ENCODE measurements around the gene GDE1. TPM values are rescaled to one million over a fixed set of nuclear protein-coding genes. Genes with fewer than 3 reads are reported as not detected.

GDE1 gene
- total RNA-seq, 2 donors from 2014 or later: 67.8 to 92.1 TPM

- DNase-seq (ENCODE audit: low spot score): no peak
- Histone ChIP-seq H3K9me3 (no peaks in the 10 kb centered on the region), H3K27ac (no peak overlapping the region), H3K4me1 (replicated peaks) (no peaks in the 10 kb centered on the region), H3K27me3 (replicated peaks; ENCODE audit: insufficient read depth) (no peaks in the 10 kb centered on the region), H3K36me3 (no peaks in the 10 kb centered on the region), H3K4me3 (no peak overlapping the region)
- intact Hi-C loops (cut with DNase I): no loop called here
- WGBS: 64% methylated on average over 1 of the region's 1 CpG
- no peak for TF ChIP-seq CTCF (IDR thresholded peaks at IDR 0.05)
- TF ChIP-seq POLR2A (IDR thresholded peaks at IDR 0.05): no peak
- no peak for TF ChIP-seq POLR2AphosphoS5 (IDR thresholded peaks at IDR 0.05)
Measured at GRCh38 chr16:19532601-19533000, 10.7 kb upstream of the GDE1 start.

- no peaks in the 10 kb centered on the region for H3K9me3 ChIP-seq
- peaks cover 5% of the 10 kb centered on the region for H3K4me1 ChIP-seq (replicated peaks)
- H3K27me3 ChIP-seq (replicated peaks; ENCODE audit: insufficient read depth): no peaks in the 10 kb centered on the region
- intact Hi-C loops (cut with DNase I): no loop called here
- no peaks in the 10 kb centered on the region for H3K36me3 ChIP-seq
- no peak overlapping the region for H3K27ac ChIP-seq
- 98% methylated on average over 3 of the region's 3 CpGs for WGBS
- H3K4me3 ChIP-seq: no peak overlapping the region
- TF ChIP-seq POLR2AphosphoS5 (IDR thresholded peaks at IDR 0.05) (no peak), POLR2A (IDR thresholded peaks at IDR 0.05) (no peak), CTCF (IDR thresholded peaks at IDR 0.05) (no peak)
- no peak for DNase-seq (ENCODE audit: low spot score)
Measured at GRCh38 chr16:19528666-19529065, 6.8 kb upstream of the GDE1 start.

- H3K27me3 ChIP-seq (replicated peaks; ENCODE audit: insufficient read depth): no peaks in the 10 kb centered on the region
- TF ChIP-seq CTCF (IDR thresholded peaks at IDR 0.05) (no peak), POLR2AphosphoS5 (IDR thresholded peaks at IDR 0.05) (no peak), POLR2A (IDR thresholded peaks at IDR 0.05) (no peak)
- no peak overlapping the region for H3K27ac ChIP-seq
- H3K4me3 ChIP-seq: no peak overlapping the region
- 97% methylated on average over 1 of the region's 1 CpG for WGBS
- no peak for DNase-seq (ENCODE audit: low spot score)
- intact Hi-C loops (cut with DNase I): no loop called here
- no peaks in the 10 kb centered on the region for H3K9me3 ChIP-seq
- H3K36me3 ChIP-seq: no peaks in the 10 kb centered on the region
- peaks cover 5% of the 10 kb centered on the region for H3K4me1 ChIP-seq (replicated peaks)
Measured at GRCh38 chr16:19527161-19527560, 5.3 kb upstream of the GDE1 start.

GRCh38 chr16:19525385-19525723 lies 3.5 kb upstream of the GDE1 start:
- DNase-seq (ENCODE audit: low spot score): no peak
- Histone ChIP-seq H3K27ac (no peak overlapping the region), H3K4me1 (replicated peaks) (peaks cover 5% of the 10 kb centered on the region), H3K9me3 (no peaks in the 10 kb centered on the region), H3K36me3 (no peaks in the 10 kb centered on the region), H3K27me3 (replicated peaks; ENCODE audit: insufficient read depth) (no peaks in the 10 kb centered on the region), H3K4me3 (peak overlapping the region in 1 of 2 donors; percentile 67)
- intact Hi-C loops (cut with DNase I): loop anchor here (2.0 kb wide), 1 partner anchor 29 kb away; the partner anchor contains the start of gene VPS35L
- 57% methylated on average over 2 of the region's 2 CpGs for WGBS
- TF ChIP-seq POLR2A (IDR thresholded peaks at IDR 0.05): no peak
- TF ChIP-seq CTCF (IDR thresholded peaks at IDR 0.05): no peak
- no peak for TF ChIP-seq POLR2AphosphoS5 (IDR thresholded peaks at IDR 0.05)

- Histone ChIP-seq H3K9me3 (no peaks in the 10 kb centered on the region), H3K27ac (peak overlapping the region; percentile 59 to 68), H3K27me3 (replicated peaks; ENCODE audit: insufficient read depth) (no peaks in the 10 kb centered on the region), H3K36me3 (no peaks in the 10 kb centered on the region), H3K4me1 (replicated peaks) (peaks cover 5% of the 10 kb centered on the region), H3K4me3 (peak overlapping the region; percentile 67 to 84)
- no peak for DNase-seq (ENCODE audit: low spot score)
- TF ChIP-seq POLR2A (IDR thresholded peaks at IDR 0.05) (no peak), CTCF (IDR thresholded peaks at IDR 0.05) (no peak), POLR2AphosphoS5 (IDR thresholded peaks at IDR 0.05) (no peak)
- WGBS: 4% methylated on average over 19 of the region's 19 CpGs
- intact Hi-C loops (cut with DNase I): loop anchor here (2.0 to 5.0 kb wide), 2 partner anchors 30 to 457 kb away; partner anchors contain the start of genes COQ7 and VPS35L
Measured at GRCh38 chr16:19524616-19525384, 2.9 kb upstream of the GDE1 start.

Measured in prostate gland (tissue), 2 donors.